ENCODE measurements around the gene GCM1. TPM values are rescaled to one million over a fixed set of nuclear protein-coding genes. Genes with fewer than 3 reads are reported as not detected.

Gene GCM1
- total and polyA plus RNA-seq, 12 donors = 0.01 TPM; not detected in 11

- no peaks in the 10 kb centered on the region for H3K4me1 ChIP-seq
- H3K9me3 ChIP-seq = no peaks in the 10 kb centered on the region
- no peak overlapping the region for H3K27ac ChIP-seq
- H3K4me3 ChIP-seq = no peak overlapping the region
- intact Hi-C loops (cut with DNase I) = no loop called here
- no peak for ATAC-seq
- DNase-seq = no peak
- no peaks in the 10 kb centered on the region for H3K27me3 ChIP-seq
- WGBS, 2 donors = 87 to 94% methylated on average over 1 of the region's 1 CpG
- H3K36me3 ChIP-seq = peaks cover 0 to 100% (median 81%) of the 10 kb centered on the region in 9 donors
- TF ChIP-seq CTCF (IDR thresholded peaks at IDR 0.05) = no peak
These were observed 67.8 kb downstream of the GCM1 start for GRCh38 chr6:53080813-53081212.

Other genes with a start within 250 kb of the GCM1 start
- not detected for gene GSTA3, start 239.1 kb downstream of the GCM1 start, total RNA-seq
- gene GSTA3, start 239.1 kb downstream of the GCM1 start, polyA plus RNA-seq = not detected
- 10 to 100 TPM in 8 of 10 donors, 1 to 10 TPM in 2; 9.4 to 16.3 (median 12.0) TPM for gene GSTA4, start 153.6 kb downstream of the GCM1 start, total RNA-seq
- 10 to 100 TPM in 1 of 2 donors, 1 to 10 TPM in 1; 9.9 to 14.3 TPM for gene GSTA4, start 153.6 kb downstream of the GCM1 start, polyA plus RNA-seq
- gene CILK1, start 87.0 kb downstream of the GCM1 start, total RNA-seq = 10 to 100 TPM in 5 of 10 donors, 1 to 10 TPM in 5; 6.6 to 14.4 (median 10.2) TPM
- gene CILK1, start 87.0 kb downstream of the GCM1 start, polyA plus RNA-seq = 1 to 10 TPM; 1.1 to 4.5 TPM
- gene FBXO9, start 83.4 kb downstream of the GCM1 start, total RNA-seq = 10 to 100 TPM; 46.5 to 80.8 (median 63.0) TPM
- 10 to 100 TPM; 16.8 to 34.0 TPM for gene FBXO9, start 83.4 kb downstream of the GCM1 start, polyA plus RNA-seq
- gene ELOVL5, start 200.1 kb upstream of the GCM1 start, total RNA-seq = 10 to 100 TPM; 16.9 to 48.1 (median 29.7) TPM
- 10 to 100 TPM; 17.1 to 39.0 TPM for gene ELOVL5, start 200.1 kb upstream of the GCM1 start, polyA plus RNA-seq

Data from heart right ventricle (tissue), 16 donors.